ENCODE measurements around the gene INPP5A.

INPP5A gene

DNA sequence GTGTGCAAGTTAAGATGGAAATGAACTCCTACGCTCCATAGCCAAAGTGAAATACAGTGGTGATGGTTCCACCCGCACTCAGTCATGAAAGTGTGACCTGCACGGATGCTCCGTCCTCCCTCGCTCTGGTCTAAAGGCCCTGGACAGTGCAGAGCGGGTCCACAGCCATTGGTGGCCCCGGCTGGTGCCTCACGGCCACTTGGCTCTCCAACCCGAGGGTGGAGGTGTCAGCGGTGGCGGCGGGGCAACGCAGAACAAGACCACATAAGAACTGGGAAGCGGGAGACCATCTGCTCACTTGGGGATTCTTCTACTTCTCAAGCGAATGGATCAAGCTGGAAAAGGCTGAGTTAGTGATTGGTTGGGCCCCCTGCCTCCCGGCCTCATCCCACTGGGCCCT, 187.6 kb downstream of the INPP5A start:
- in situ Hi-C loops (cut with HindIII; ENCODE audit: low sequenced_read_pairs): no loop called here

DNA sequence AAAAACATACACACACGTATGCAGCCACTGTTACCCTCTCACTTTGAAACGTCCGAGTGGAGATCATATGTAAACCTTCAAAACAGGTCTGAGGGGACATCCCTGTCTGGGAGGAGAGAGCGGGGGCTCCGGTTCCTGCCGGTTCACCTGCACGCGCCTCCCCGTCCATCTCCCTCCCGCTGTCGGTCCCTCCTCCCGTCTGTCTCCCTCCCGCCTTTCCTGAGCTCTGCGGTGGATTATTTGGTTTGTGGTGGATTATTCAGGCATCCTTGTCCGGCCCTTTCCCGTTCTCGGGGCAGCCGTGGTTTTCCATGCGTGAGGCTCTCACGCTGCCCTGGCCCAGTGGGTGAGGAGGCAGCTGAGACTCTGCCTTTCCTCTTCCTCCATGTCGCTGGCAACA, 188.6 kb downstream of the INPP5A start:
- in situ Hi-C loops (cut with HindIII; ENCODE audit: low sequenced_read_pairs): no loop called here

DNA sequence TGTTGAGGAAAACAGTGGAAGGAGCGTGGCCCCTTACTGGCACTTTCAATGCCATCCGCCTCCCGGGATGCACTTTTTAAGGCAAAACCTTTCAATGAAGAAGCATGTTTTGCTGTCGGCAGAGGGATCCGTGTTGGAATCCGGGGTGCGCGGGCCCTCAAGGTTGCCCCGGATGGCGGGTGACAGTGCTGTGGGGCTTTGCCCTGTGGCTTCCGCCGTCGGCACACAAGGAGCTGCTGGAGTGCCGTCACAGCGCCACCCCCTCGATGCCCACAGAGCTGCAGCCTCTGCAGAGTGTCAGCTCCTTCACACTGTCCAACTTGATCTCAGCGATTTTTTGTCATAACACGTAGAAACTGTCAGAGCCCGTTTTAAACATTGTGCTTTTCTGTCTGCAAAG, 189.4 kb downstream of the INPP5A start:
- in situ Hi-C loops (cut with HindIII; ENCODE audit: low sequenced_read_pairs): no loop called here

DNA sequence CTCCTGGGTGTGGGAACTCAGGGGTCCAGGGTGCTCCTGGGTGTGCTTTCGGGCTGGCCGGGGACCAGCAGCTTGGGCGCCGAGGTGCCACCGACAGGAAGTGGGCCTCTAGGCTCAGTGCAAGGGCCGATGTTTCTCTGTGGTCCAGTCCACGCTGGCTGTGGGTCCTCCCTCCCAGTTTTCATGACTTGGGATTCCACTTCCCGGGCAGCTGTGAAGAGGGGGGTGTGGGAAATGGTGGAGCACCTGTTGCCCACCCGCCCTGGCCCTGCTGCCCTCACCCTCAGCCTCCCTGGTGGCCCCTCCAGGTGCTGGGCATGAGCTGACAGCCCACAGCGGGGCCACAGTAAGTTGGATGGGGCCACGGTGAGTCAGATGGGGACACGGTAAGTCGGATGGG, 189.8 kb downstream of the INPP5A start:
- in situ Hi-C loops (cut with HindIII; ENCODE audit: low sequenced_read_pairs): no loop called here

DNA sequence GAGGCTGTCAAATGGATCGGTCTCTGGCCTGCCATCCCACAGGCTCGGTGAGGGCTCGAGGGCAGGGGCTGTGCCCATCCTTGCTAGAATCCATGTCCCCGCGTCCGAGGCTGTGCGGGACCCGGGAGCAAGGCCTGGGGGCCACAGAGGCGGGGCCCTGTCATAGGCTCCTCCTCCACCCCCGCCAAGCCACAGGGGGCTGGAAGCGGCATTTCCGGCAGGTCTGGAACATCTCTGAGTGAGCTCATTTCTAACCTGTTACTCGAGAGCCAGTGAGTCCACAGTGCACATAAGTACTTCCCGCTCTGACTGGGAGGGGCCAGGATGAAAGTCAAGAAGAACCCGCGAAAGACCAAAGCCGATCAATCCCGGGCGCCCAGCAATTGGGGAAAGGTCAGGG, 190.7 kb downstream of the INPP5A start:
- in situ Hi-C loops (cut with HindIII; ENCODE audit: low sequenced_read_pairs): no loop called here

DNA sequence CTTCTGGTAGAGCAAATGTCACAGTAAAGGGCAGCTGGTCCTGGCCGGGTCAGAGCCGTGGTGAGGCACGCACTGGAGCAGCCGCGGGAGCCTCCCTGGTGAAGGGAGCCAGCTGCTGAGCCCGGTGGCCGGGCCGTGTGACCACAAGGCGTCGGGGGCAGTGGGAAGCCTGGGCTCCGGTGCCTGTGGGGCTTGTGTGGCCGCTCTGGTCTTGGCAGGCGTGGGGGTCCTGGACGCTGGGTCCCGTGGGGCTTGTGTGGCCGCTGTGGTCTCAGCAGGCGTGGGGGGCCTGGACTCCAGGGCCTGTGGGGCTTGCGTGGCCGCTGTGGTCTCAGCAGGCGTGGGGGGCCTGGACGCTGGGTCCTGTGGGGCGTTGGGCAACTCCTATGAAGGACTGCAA, 191.2 kb downstream of the INPP5A start:
- in situ Hi-C loops (cut with HindIII; ENCODE audit: low sequenced_read_pairs): no loop called here

DNA sequence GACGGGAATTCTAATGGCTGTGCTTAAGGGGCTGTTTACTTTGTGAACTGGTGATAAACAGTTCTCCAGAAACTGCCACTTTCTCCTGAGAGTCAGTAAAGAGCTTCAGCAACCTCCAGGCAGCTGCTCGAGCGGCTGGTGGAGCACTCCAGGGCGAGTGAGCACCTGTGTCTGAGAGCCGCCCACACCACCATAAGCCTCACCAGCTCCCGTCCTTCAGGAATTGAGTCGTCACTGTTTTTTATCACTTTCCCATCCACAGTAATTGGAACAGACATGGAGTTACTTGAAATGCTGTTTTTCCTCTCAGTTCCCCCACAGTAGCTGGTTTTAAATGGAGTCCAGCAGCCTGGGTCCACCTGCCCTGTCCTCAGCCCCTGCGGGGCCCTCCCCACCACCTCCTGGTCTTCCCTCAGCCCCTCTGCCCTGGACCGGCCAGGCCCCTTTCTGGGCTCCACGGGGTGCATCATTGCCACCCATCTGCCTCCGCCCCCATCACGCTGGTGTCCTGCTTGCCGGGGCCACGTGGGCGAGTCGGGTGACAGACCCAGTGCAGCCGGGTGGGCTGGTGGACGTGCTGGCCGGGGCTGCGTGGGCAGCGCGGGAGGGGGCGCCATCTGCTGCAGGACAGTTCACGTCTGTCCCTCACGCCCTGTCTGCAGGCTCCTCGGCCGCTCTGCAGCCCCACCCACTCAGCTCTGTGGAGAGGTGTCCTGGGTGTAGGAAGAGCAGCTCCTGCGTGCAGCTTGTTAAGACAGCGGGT, 192.4 kb downstream of the INPP5A start:
- in situ Hi-C loops (cut with HindIII; ENCODE audit: low sequenced_read_pairs): no loop called here

DNA sequence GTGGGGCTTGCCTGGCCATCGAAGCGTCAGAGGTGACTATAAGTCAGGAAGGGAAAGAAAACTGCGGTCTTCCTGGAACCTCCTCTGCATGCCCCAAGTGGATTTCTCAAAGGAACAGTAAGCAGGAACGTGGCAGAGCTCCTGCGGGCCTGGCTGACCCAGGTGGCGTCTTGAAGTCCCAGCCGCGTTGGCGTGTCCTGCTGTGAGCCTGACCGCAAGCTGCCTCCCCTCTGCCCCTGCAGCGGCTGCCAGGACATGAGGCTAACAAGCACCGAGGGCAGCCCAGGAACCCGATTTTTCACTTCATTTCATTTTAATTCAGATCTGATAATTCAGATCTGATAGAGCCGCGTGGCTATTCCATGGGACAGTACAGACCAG, 193.0 kb downstream of the INPP5A start:
- in situ Hi-C loops (cut with HindIII; ENCODE audit: low sequenced_read_pairs): no loop called here

DNA sequence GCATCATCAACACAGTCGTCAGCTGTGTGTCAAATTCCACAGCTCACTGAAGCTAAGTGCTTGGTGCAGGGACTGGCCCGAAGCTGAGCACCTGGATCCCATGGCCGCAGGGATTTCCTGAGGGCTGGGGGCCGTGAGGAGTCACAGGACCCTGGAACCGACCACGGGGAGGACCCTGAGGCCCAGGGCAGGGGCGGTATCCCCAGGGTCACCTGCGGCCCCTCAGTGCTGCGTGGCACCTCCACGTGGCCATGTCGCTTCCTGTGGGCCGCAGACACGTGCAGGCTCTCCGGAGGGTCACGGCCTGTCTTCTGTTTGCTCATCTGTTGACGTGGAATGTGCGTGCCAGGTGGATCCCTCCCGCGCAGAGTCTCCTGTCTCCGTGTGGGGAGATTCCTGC, 194.9 kb downstream of the INPP5A start:
- in situ Hi-C loops (cut with HindIII; ENCODE audit: low sequenced_read_pairs): no loop called here

DNA sequence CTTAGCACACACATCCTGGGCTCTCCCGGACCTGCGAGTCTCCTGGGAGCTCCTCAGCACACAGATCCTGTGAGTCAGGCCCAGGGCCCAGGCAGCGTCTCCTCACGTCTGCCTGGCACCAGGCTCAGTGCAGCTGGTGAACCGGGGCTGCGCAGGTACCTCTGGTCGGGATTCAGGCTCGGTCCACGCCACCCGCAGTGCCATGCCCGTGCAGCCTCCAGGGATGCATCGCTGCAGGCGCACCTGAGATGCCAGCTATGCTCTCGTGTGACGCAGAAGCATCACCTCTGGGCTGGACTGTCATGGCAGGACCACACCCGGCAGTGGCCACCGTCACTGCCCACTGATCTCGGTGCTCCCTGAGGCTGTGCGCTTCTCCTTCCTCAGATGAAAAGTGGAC, 196.3 kb downstream of the INPP5A start:
- in situ Hi-C loops (cut with HindIII; ENCODE audit: low sequenced_read_pairs): no loop called here

DNA sequence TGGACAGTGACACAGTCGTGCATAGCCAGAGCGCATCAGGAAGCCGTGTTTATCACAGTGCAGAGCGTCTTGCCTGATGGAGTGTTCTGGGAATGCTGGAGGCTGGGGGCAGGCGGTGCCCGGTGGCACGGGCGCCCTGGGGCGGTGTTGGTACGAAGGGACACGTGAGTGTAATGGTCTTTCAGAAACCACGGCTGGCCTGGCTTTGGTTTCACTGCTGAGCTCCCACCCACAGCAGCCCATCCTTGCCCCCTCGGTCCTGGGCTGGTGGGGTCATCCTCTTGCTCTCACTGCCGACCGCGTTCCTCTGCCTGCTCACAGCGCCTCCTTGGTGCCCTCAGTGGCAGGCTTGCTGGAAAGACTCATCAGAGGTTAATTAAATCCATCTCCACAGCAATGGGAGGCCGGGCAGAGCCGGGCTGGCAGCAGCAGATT, 197.8 kb downstream of the INPP5A start:
- in situ Hi-C loops (cut with HindIII; ENCODE audit: low sequenced_read_pairs): no loop called here

DNA sequence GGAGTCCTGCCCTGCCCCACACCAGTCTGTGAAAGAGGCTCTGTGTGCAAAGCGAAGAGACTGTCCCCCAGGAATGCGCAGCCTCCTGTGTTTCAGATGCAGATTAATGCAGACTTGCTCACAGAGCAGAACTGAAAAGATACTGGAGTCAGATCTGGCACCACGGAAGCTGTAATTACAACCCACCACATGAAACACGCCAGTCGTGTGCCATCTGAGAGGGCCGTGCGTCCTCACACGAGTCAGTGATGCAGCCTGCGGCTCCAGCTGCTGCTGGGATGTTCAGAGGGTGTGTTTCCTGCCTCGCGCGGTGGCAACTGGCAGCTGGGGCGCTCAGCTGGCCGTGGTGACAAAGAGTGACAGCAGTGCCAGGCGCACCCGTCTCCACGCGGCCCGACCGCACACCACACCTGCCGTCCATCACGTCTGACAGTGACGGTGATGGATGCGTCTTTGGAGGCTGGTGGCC, 198.4 kb downstream of the INPP5A start:
- in situ Hi-C loops (cut with HindIII; ENCODE audit: low sequenced_read_pairs): no loop called here

DNA sequence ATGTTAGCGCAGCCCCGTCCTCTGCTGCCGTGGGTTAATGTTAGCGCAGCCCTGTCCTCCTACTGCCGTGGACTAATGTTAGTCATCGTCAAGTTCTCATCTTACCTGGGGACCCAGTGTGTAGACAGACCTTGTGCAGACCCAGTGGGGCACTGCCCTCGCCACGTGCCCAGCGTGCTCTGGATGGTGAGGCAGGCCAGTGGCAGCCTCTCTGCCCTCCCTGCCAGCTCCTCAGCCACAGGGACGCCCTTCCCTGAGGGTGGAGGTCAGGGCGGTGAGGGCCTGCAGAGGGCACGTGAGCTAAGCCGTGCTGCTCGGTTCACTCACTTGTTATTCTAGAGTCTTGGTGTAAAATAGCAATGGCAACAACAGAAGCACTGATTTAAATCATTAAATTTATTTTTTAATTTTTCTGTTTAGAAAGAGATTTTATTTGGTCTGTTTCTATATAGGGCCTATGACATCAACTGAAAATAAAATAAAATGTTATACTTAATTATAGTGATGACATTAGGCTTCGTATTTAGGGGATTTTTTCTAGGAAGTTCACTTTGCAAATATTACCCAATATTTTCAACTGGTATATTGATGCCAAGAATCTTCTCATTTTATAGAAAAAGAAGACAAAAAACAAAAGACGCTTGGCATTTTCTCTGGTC, 199.9 kb downstream of the INPP5A start:
- in situ Hi-C loops (cut with HindIII; ENCODE audit: low sequenced_read_pairs): no loop called here

DNA sequence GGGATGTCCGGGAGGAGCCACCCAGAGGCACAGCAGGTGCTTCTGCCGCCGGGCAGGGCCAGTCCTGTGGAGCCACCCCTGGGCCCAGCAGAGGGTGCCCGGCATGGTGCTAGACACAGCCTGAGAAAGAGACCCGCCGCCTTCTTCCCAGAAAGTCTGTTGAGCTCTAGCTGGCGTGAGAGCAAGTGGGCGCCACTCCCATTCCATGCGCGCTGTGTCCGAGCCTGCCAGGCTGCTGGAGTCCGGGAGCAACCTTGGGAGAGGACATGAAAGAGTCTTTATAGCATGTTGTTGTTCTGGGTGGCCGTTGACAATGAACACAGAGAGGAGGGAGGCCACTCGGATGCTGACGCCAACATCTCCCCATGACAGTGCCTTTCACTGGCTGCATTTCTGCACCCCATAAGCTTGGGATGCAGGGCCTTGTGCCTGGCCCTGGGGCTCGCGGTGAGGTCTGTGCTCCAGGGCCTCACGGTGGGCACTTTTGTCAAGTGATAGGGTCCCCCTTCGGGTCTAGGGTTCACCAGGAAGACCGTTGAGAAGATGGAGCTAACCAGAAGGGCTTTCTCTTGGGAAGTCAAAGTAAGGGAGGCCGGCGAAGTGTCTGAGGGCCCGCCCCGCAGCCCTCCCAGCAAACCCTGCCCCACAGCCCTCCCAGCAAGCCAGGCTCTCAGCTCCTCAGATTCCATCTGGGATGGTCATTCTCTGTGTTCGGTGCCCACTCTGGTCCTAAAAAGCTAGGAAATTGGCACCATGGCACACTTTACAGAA, 201.1 kb downstream of the INPP5A start:
- in situ Hi-C loops (cut with HindIII; ENCODE audit: low sequenced_read_pairs): no loop called here

DNA sequence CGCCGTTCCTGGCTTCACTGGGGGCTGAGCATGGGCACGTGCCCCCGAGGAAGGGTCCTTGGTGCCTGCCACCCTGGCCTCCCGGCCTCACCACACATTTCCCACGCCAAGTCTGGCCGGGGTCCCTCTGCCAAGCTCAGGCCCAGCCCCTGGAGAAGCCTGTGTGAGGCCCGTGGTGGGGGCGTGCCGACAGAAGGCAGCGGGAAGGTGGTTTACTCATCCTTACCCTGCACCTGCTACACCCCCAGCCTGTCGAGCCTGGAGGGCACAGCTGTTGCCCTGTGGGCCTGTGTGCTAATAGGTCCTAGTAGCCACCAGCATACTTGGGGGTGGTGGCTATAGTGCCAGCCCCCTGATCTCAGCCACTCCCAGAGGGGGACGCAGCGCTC, 201.6 kb downstream of the INPP5A start:
- in situ Hi-C loops (cut with HindIII; ENCODE audit: low sequenced_read_pairs): no loop called here

DNA sequence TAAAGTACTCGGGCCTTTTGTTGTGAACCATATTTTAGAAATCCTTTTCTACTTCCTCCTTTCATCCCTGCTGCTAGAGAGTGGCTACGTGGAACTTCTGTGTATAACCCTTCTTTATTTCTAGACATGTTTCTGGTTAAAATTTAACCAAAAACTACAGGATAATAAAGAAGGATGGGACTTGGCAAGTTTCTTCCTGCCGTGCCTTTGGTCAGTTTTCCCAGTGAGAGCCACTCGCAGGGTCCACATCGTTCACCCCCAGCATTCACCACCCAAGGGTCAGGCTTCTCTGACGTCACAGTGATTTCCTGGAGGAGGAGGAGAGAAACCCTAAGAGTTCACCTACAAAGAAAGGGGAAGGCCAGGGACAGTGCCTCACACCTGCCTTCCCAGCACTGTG, 203.0 kb downstream of the INPP5A start:
- in situ Hi-C loops (cut with HindIII; ENCODE audit: low sequenced_read_pairs): loop anchor here (5.0 kb wide), 1 partner anchor 48 kb away; no protein-coding TSS in a partner anchor

DNA sequence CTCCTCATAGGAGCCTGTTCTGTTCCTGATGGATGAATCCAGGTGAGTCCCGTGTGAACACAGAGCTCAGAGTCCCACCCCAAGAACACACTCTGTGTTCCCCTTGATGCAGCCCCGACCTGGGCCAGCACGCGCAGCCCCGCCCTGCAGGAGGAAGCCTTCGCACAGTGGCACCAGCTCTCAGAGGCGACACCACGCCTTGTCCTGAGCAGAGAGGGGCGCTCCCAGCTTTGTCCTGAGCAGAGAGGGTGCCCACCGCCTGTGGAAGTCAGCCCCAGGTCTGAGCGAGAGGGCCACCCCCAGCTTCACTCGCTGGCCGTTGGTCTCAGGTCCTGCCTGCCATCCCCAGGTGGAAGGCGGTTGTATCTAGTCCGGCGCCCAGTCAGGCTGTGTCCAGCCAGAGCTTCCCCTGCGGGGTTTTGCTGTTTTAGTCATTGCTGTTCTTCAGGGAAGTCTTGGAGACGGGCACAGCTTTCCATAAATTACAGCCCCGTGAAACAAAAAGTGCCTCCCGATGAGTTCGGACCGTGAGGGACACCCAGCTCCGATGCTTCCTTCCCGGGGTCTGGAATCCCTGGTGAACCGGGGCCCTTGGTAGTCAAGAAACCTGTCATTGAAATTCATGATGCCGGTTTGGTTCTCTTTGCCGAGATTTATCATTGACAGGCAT, 204.7 kb downstream of the INPP5A start:
- in situ Hi-C loops (cut with HindIII; ENCODE audit: low sequenced_read_pairs): loop anchor here (5.0 kb wide), 1 partner anchor 50 kb away; no protein-coding TSS in a partner anchor

DNA sequence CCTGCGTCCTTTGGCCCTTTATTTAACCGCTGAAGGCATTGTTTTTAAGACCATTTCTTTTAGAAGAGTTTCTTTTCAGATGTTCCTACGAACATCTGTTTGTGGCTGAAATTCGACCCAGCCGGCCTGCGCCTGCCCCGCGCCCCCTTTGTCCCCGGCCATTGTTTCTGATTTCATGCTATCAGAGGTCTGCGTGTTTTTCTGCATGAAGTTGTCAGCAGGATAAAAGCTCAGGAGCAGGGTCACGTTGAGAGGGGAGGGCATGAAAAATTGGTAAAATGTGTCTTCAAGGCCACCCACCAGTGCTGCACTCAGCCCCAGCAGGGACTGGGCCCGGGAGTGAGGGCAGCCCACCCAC, 205.2 kb downstream of the INPP5A start:
- in situ Hi-C loops (cut with HindIII; ENCODE audit: low sequenced_read_pairs): loop anchor here (5.0 kb wide), 1 partner anchor 51 kb away; no protein-coding TSS in a partner anchor

DNA sequence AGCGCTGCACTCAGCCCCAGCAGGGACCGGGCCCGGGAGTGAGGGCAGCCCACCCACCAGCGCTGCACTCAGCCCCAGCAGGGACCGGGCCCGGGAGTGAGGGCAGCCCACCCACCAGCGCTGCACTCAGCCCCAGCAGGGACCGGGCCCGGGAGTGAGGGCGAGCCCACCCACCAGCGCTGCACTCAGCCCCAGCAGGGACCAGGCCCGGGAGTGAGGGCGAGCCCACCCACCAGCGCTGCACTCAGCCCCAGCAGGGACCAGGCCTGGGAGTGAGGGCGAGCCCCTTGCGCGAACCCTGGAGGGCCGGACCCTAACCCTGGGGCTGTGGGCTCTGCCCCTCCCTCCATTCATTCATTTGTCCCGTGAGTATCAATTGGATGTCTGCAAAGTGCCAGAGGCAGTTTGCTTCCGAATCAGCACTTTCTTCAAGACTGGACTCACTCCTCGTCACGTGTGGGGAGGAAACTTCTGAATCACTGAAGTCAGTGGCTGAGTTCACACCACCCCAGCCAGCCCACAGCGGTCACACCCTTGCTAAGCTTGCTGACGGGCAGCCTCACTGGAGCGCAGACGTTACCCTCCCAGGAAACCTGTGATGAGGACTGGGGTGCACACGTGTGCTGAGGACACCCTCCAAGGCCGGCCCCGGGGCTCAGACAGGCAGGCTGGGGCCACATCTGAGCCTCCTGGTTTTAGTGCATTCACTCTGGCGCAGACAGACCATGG, 205.8 kb downstream of the INPP5A start:
- in situ Hi-C loops (cut with HindIII; ENCODE audit: low sequenced_read_pairs): loop anchor here (5.0 kb wide), 1 partner anchor 51 kb away; no protein-coding TSS in a partner anchor

DNA sequence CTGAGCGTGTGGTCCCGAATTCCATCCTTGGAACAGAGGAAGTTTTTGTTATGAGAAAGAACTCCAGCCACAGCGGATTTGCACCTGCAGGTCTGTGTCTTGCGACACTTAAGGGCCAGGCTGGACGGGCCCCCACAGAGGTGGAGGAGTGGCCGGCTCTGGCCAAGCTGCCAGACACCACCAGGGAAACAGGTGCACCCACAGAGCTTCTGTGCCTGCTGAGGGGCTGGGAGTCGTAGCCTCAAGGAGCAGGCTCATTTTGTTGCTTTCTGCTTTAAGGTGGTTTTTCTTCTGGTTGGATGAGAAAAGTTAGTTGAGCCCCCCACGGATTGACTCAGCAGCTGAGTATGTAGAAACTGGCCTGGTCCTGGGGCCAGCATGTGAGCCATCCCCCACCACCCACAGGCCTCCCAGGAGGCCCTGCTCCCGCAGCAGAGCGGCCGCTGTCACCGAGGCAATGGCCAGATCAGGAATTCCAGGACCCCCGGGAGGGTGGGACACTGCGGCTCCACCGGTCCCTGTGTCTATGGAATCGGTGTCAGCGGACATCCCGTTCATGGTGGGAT, 206.4 kb downstream of the INPP5A start:
- in situ Hi-C loops (cut with HindIII; ENCODE audit: low sequenced_read_pairs): loop anchor here (5.0 kb wide), 1 partner anchor 52 kb away; no protein-coding TSS in a partner anchor
